Measurements from ENCODE around the gene KRTAP10-1.

GRCh38 chr21:44548922-44549321 is 8.9 kb upstream of the KRTAP10-1 start:
- no peak for TF ChIP-seq GATA3 (IDR thresholded peaks at IDR 0.05; ENCODE audit: low read depth, low read length)
- TF ChIP-seq GATA2 (IDR thresholded peaks at IDR 0.05; ENCODE audit: low read depth, low read length) = no peak
